PC-9 (cell line): Measurements from ENCODE around the gene VAV2. TPM values are rescaled to one million over a fixed set of nuclear protein-coding genes. Genes with fewer than 3 reads are reported as not detected.

Experiments
- BruUV-seq: library from RNA; stranded (reverse); fragments of 400-500 nt; replicated peaks from 2 replicates; lab custom pipeline; 2021; lab: Mats Ljungman, UMichigan
- CTCF ChIA-PET: fragments of 300-600 bp; sonication (Branson Sonifier 250); formaldehyde crosslinking; loops from one replicate; lab custom pipeline; 2022; ENCODE audit warnings: antibody characterized with exemption; lab: Charles Lee
- POLR2A ChIA-PET: fragments of 300-600 bp; sonication (Branson Sonifier 250); formaldehyde crosslinking; loops from one replicate; lab custom pipeline; 2022; ENCODE audit warnings: antibody characterized with exemption; ENCODE audit not compliant: unreplicated experiment; lab: Charles Lee
- DNase-seq, 2 experiments: peaks; one replicate each; pipeline versions ENCODE4 v3.0.0 to v3.0.0-alpha.2; 2015 to 2022; ENCODE audit warnings: mixed read lengths in 1 of 2
- H2AFZ ChIP-seq: fragments of 200-600 bp; sonication (generic); 2 replicates; pipeline ENCODE4 v1.8.1; 2017; ENCODE audit warnings: antibody characterized with exemption
- H3F3A ChIP-seq: fragments of 200-600 bp; sonication (generic); 2 replicates; pipeline ENCODE4 v1.8.1; 2017; ENCODE audit warnings: antibody characterized with exemption, mild to moderate bottlenecking, low read depth; ENCODE audit not compliant: insufficient read depth
- H3K27ac ChIP-seq: fragments of 200-600 bp; sonication (generic); 2 replicates; pipeline ENCODE4 v1.6.1; 2016; ENCODE audit warnings: mixed run types
- H3K27me3 ChIP-seq: fragments of 200-600 bp; sonication (generic); 2 replicates; pipeline ENCODE4 v1.6.1; 2016; ENCODE audit warnings: low read depth, mixed run types; ENCODE audit not compliant: insufficient read depth
- H3K36me3 ChIP-seq: fragments of 200-600 bp; sonication (generic); 2 replicates; pipeline ENCODE4 v1.6.1; 2016; ENCODE audit warnings: low read depth, mixed run types
- H3K4me1 ChIP-seq: fragments of 200-600 bp; sonication (generic); replicated peaks from 2 replicates; pipeline ENCODE4 v1.6.1; 2016; ENCODE audit warnings: mixed run types; ENCODE audit not compliant: insufficient read depth
- H3K4me2 ChIP-seq: fragments of 200-600 bp; sonication (generic); 2 replicates; pipeline ENCODE4 v1.6.1; 2017; ENCODE audit warnings: mixed run types
- H3K4me3 ChIP-seq: fragments of 200-600 bp; sonication (generic); 2 replicates; pipeline ENCODE4 v1.6.1; 2016; ENCODE audit warnings: mixed run types
- H3K79me2 ChIP-seq: fragments of 200-600 bp; sonication (generic); 2 replicates; pipeline ENCODE4 v1.6.1; 2017; ENCODE audit warnings: low read depth, mixed run types
- H3K9me2 ChIP-seq: fragments of 200-600 bp; sonication (generic); 2 replicates; pipeline ENCODE4 v1.8.1; 2017; ENCODE audit warnings: mild to moderate bottlenecking; ENCODE audit not compliant: insufficient read depth
- H3K9me3 ChIP-seq: fragments of 200-600 bp; sonication (generic); 2 replicates; pipeline ENCODE4 v1.8.1; 2016; ENCODE audit warnings: low read depth; ENCODE audit not compliant: insufficient read depth
- H4K20me1 ChIP-seq: fragments of 200-600 bp; sonication (generic); 2 replicates; pipeline ENCODE4 v1.8.1; 2017; ENCODE audit not compliant: insufficient read depth
- EZH2 ChIP-seq: fragments of 200-600 bp; sonication (generic); IDR thresholded peaks from 2 replicates; pipeline ENCODE4 v1.8.0; 2017; ENCODE audit warnings: antibody characterized with exemption, low read depth
- intact Hi-C: fragments of 100-400 bp; cut with micrococcal nuclease; formaldehyde crosslinking; loops from one replicate; pipeline ENCODE4 v1.10.0; 2022; ENCODE audit not compliant: unreplicated experiment
- total RNA-seq: library from RNA; stranded (reverse); gene quantifications from 2 replicates; pipeline ENCODE4 v1.2.3, GENCODE V29; 2021
- TF ChIP-seq, protein P1 (sequence below): fragments of 200-600 bp; sonication (generic); conservative IDR thresholded peaks from 2 replicates; pipeline ENCODE4 v1.6.1; 2017; ENCODE audit warnings: mixed run types, antibody characterized with exemption, mild to moderate bottlenecking, moderate library complexity

The VAV2 gene
- total RNA-seq, 1 experiment from 2014 or later, result 36.5 TPM

DNA sequence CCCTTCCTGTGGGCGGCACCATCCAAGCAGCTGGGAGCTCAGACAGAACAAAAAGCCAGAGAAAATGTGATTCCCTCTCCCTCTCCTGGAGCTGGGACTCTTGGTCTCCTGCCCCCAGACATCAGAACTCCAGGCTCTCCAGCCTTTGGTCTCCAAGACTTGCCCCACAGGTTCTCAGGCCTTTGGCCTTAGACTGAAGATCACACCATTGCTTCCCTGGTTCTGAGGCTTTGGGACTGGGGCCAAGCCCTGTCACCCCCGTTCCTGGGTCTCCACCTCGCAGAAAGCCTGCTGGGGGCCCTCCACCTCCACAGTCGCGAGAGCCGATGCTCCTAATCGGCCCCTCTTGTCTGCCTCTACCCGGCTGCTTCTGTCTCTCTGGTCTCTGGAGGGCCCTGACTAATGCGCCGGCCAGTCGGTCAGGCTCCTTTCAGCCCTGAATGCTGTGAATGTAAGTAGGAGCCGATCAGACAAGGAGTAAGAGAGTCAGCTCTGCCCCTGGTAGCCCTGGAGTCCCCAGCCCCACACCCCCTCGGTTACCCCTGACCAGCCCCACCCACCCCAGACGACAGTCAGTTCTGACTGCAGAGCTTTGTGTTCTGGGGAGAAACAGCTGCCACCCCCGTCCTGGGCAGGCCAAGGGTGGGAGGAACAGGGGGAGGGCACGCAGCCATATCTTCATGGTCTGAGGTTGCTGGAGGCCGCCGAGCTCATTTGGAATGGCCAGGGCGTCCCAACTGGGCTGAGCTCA is 57.5 kb downstream of the VAV2 start:
- no peak overlapping the region for H3K4me3 ChIP-seq
- H3K4me1 ChIP-seq, result no peaks in the 10 kb centered on the region
- intact Hi-C loops, result no loop called here
- H3K36me3 ChIP-seq, result no peaks in the 10 kb centered on the region
- ChIA-PET CTCF (no interaction called here), POLR2A (no interaction called here)
- H3K79me2 ChIP-seq, result no peaks in the 10 kb centered on the region; the same call in 1 of the 2 replicates
- no peak for DNase-seq
- H3K9me2 ChIP-seq, result no peaks in the 10 kb centered on the region
- no TSS peak for BruUV-seq
- H3K27ac ChIP-seq, result no peak overlapping the region
- H3F3A ChIP-seq, result no peaks in the 10 kb centered on the region; the same call in 1 of the 2 replicates
- peaks cover 20% of the 10 kb centered on the region for H4K20me1 ChIP-seq
- TF ChIP-seq EZH2, result no peak
- TF ChIP-seq, protein P1, sequence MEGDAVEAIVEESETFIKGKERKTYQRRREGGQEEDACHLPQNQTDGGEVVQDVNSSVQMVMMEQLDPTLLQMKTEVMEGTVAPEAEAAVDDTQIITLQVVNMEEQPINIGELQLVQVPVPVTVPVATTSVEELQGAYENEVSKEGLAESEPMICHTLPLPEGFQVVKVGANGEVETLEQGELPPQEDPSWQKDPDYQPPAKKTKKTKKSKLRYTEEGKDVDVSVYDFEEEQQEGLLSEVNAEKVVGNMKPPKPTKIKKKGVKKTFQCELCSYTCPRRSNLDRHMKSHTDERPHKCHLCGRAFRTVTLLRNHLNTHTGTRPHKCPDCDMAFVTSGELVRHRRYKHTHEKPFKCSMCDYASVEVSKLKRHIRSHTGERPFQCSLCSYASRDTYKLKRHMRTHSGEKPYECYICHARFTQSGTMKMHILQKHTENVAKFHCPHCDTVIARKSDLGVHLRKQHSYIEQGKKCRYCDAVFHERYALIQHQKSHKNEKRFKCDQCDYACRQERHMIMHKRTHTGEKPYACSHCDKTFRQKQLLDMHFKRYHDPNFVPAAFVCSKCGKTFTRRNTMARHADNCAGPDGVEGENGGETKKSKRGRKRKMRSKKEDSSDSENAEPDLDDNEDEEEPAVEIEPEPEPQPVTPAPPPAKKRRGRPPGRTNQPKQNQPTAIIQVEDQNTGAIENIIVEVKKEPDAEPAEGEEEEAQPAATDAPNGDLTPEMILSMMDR, result no peak
- no peak overlapping the region for H2AFZ ChIP-seq
- no peaks in the 10 kb centered on the region for H3K9me3 ChIP-seq
- no peaks in the 10 kb centered on the region for H3K27me3 ChIP-seq
- H3K4me2 ChIP-seq, result no peak overlapping the region

DNA sequence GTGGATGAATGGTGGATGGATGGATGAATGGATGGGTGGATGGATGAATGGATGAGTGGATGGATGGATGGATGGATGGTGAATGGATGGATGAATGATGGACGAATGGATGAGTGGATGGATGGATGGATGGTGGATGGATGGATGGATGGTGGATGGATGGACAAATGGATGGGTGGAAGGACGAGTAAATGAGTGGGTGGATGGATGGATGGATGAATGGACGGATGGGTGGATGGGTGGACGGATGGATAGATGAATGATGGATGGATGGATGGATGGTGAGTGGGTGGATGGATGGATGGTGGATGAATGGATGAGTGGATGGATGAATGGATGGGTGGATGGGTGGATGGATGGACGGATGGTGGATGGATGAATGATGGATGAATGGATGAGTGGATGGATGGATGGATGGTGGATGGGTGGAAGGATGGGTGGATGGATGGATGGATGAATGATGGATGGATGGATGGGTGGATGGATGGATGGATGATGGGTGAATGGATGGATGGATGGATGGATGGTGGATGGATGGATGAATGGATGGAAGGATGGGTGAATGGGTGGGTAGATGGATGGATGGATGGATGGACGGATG is 58.6 kb downstream of the VAV2 start:
- H3K27ac ChIP-seq, result no peak overlapping the region
- no peaks in the 10 kb centered on the region for H3F3A ChIP-seq
- H3K4me3 ChIP-seq, result no peak overlapping the region
- H3K9me3 ChIP-seq, result no peaks in the 10 kb centered on the region
- H3K79me2 ChIP-seq, result no peaks in the 10 kb centered on the region; the same call in 1 of the 2 replicates
- H3K36me3 ChIP-seq, result no peaks in the 10 kb centered on the region
- POLR2A ChIA-PET, result no interaction called here
- H3K27me3 ChIP-seq, result no peaks in the 10 kb centered on the region
- no peak for DNase-seq
- BruUV-seq, result no TSS peak
- H3K9me2 ChIP-seq, result no peaks in the 10 kb centered on the region
- CTCF ChIA-PET, result no interaction called here
- no peak overlapping the region for H3K4me2 ChIP-seq
- TF ChIP-seq, protein P1, result no peak
- TF ChIP-seq EZH2, result no peak
- intact Hi-C loops, result no loop called here
- no peak overlapping the region for H2AFZ ChIP-seq
- no peaks in the 10 kb centered on the region for H3K4me1 ChIP-seq
- H4K20me1 ChIP-seq, result peaks cover 13% of the 10 kb centered on the region

DNA sequence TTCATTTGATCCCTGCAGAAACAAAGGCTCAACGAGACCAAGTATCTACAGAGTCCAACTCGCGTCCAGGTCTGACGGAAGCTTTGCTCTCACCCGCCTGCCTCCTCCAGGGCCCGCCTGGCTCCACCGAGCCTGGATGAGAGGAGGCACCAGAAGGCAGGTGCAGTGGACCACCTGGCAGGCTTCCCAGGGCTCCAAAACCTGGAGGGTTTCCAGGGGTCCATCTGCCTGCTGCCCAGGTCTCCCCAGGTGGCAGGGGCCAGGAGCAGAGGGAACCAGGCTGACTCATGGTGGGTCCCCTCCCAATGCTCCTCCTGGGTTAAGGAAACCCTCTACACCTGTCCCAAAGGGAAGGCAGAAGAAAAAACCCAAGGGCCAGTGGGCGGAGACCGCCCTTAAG is 59.5 kb downstream of the VAV2 start:
- ChIA-PET POLR2A (no interaction called here), CTCF (no interaction called here)
- Histone ChIP-seq H3K4me3 (no peak overlapping the region), H3K79me2 (no peaks in the 10 kb centered on the region; the same call in 1 of the 2 replicates), H3K9me3 (no peaks in the 10 kb centered on the region), H3K4me2 (no peak overlapping the region), H4K20me1 (peaks cover 20% of the 10 kb centered on the region), H3K27ac (no peak overlapping the region), H3K9me2 (no peaks in the 10 kb centered on the region), H2AFZ (no peak overlapping the region), H3K4me1 (no peaks in the 10 kb centered on the region), H3K36me3 (no peaks in the 10 kb centered on the region), H3K27me3 (no peaks in the 10 kb centered on the region), H3F3A (no peaks in the 10 kb centered on the region)
- intact Hi-C loops, result no loop called here
- BruUV-seq, result no TSS peak
- no peak for DNase-seq
- TF ChIP-seq, protein P1, result no peak
- no peak for TF ChIP-seq EZH2
